ENCODE measurements around the gene AQR.

Gene AQR

DNA sequence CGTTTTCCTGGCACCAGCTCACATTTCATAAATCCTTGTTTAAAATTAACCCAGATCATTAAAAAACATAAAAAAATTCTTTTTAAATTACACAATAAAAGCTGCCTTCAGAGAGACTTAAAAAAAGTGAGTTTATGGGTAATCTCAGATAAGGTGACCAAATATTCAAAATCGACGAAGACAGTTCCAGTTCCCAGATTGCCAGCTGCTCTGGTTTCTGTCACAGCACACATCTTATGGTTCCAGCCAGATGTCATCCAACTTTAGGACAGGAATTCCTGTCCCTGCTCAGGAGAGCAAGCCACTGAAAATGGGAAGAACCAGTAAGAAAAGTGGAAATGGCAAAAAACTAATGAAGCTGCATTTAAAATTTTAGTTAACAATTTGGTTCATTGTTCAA lies 34.4 kb upstream of the AQR start (continued):
- TF ChIP-seq, protein P1, sequence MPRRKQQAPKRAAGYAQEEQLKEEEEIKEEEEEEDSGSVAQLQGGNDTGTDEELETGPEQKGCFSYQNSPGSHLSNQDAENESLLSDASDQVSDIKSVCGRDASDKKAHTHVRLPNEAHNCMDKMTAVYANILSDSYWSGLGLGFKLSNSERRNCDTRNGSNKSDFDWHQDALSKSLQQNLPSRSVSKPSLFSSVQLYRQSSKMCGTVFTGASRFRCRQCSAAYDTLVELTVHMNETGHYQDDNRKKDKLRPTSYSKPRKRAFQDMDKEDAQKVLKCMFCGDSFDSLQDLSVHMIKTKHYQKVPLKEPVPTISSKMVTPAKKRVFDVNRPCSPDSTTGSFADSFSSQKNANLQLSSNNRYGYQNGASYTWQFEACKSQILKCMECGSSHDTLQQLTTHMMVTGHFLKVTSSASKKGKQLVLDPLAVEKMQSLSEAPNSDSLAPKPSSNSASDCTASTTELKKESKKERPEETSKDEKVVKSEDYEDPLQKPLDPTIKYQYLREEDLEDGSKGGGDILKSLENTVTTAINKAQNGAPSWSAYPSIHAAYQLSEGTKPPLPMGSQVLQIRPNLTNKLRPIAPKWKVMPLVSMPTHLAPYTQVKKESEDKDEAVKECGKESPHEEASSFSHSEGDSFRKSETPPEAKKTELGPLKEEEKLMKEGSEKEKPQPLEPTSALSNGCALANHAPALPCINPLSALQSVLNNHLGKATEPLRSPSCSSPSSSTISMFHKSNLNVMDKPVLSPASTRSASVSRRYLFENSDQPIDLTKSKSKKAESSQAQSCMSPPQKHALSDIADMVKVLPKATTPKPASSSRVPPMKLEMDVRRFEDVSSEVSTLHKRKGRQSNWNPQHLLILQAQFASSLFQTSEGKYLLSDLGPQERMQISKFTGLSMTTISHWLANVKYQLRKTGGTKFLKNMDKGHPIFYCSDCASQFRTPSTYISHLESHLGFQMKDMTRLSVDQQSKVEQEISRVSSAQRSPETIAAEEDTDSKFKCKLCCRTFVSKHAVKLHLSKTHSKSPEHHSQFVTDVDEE (CRISPR knock-in tag; IDR thresholded peaks at IDR 0.05), result no peak
- TF ChIP-seq, protein P2, sequence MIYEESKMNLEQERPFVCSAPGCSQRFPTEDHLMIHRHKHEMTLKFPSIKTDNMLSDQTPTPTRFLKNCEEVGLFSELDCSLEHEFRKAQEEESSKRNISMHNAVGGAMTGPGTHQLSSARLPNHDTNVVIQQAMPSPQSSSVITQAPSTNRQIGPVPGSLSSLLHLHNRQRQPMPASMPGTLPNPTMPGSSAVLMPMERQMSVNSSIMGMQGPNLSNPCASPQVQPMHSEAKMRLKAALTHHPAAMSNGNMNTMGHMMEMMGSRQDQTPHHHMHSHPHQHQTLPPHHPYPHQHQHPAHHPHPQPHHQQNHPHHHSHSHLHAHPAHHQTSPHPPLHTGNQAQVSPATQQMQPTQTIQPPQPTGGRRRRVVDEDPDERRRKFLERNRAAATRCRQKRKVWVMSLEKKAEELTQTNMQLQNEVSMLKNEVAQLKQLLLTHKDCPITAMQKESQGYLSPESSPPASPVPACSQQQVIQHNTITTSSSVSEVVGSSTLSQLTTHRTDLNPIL (CRISPR knock-in tag; IDR thresholded peaks at IDR 0.05; ENCODE audit: low read depth), result no peak
- TF ChIP-seq, protein P3, sequence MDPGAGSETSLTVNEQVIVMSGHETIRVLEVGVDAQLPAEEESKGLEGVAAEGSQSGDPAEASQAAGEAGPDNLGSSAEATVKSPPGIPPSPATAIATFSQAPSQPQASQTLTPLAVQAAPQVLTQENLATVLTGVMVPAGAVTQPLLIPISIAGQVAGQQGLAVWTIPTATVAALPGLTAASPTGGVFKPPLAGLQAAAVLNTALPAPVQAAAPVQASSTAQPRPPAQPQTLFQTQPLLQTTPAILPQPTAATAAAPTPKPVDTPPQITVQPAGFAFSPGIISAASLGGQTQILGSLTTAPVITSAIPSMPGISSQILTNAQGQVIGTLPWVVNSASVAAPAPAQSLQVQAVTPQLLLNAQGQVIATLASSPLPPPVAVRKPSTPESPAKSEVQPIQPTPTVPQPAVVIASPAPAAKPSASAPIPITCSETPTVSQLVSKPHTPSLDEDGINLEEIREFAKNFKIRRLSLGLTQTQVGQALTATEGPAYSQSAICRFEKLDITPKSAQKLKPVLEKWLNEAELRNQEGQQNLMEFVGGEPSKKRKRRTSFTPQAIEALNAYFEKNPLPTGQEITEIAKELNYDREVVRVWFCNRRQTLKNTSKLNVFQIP (CRISPR knock-in tag; IDR thresholded peaks at IDR 0.05; ENCODE audit: borderline replicate concordance, low read depth), result no peak

DNA sequence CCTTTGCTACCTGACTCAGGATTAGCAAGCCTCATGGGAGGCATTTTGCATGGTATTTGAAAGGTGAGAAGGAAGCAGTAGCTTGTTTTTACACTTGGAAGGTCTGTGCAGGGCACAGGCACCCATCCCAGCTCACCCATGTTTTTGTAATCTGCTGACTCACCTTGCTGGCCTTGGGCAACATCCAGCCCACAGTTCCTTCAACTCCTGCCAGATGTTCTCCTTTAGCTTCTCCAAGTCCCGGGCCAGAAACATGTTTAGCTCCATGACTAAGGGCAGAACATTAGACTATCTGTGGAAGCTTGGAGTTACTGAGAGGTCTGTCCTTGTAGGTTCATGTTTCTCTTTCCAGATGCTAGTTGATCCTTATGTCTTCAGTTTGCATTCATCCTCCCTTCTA lies 31.0 kb upstream of the AQR start:
- TF ChIP-seq ZNF70 (CRISPR knock-in tag; IDR thresholded peaks at IDR 0.05), result no peak
- TF ChIP-seq PPARA (CRISPR knock-in tag; IDR thresholded peaks at IDR 0.05; ENCODE audit: borderline replicate concordance), result no peak
- TF ChIP-seq, protein P1 (CRISPR knock-in tag; IDR thresholded peaks at IDR 0.05), result no peak
- TF ChIP-seq ZC3H10 (CRISPR knock-in tag; IDR thresholded peaks at IDR 0.05), result no peak
- no peak for TF ChIP-seq ZNF565 (CRISPR knock-in tag; conservative IDR thresholded peaks at IDR 0.05; ENCODE audit: low read depth)
- no peak for TF ChIP-seq GLIS3 (CRISPR knock-in tag; IDR thresholded peaks at IDR 0.05)
- no peak for TF ChIP-seq ZFP30 (CRISPR knock-in tag; IDR thresholded peaks at IDR 0.05)
- TF ChIP-seq CSDC2 (CRISPR knock-in tag; IDR thresholded peaks at IDR 0.05), result no peak
- TF ChIP-seq ISL1 (CRISPR knock-in tag; IDR thresholded peaks at IDR 0.05), result no peak
- TF ChIP-seq, protein P4, sequence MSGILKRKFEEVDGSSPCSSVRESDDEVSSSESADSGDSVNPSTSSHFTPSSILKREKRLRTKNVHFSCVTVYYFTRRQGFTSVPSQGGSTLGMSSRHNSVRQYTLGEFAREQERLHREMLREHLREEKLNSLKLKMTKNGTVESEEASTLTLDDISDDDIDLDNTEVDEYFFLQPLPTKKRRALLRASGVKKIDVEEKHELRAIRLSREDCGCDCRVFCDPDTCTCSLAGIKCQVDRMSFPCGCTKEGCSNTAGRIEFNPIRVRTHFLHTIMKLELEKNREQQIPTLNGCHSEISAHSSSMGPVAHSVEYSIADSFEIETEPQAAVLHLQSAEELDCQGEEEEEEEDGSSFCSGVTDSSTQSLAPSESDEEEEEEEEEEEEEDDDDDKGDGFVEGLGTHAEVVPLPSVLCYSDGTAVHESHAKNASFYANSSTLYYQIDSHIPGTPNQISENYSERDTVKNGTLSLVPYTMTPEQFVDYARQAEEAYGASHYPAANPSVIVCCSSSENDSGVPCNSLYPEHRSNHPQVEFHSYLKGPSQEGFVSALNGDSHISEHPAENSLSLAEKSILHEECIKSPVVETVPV (CRISPR knock-in tag; IDR thresholded peaks at IDR 0.05), result no peak
- TF ChIP-seq TOX (CRISPR knock-in tag; IDR thresholded peaks at IDR 0.05; ENCODE audit: borderline replicate concordance), result no peak
- no peak for TF ChIP-seq ZFP3 (CRISPR knock-in tag; IDR thresholded peaks at IDR 0.05)
- no peak for TF ChIP-seq TCF4 (CRISPR knock-in tag; IDR thresholded peaks at IDR 0.05; ENCODE audit: borderline replicate concordance)
- no peak for ATAC-seq

DNA sequence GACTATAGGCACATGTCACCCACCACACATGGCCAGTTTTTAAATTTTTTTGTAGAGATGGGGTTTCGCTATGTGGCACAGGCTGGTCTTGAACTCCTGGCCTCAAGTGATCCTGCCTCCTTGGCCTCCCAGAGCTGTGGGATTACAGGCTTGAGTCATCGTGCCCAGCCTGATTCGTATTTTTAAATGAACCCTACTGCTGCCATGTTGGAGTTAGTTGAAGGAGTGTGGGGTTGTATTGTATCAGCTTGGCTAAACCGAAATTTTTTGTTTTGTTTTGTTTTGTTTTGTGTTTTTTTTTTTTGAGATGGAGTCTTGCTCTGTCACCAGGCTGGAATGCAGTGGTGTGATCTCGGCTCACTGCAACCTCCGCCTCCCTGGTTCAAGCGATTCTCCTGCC lies 30.4 kb upstream of the AQR start:
- no peak for ATAC-seq
- TF ChIP-seq, protein P4 (CRISPR knock-in tag; IDR thresholded peaks at IDR 0.05), result no peak
- TF ChIP-seq, protein P5, sequence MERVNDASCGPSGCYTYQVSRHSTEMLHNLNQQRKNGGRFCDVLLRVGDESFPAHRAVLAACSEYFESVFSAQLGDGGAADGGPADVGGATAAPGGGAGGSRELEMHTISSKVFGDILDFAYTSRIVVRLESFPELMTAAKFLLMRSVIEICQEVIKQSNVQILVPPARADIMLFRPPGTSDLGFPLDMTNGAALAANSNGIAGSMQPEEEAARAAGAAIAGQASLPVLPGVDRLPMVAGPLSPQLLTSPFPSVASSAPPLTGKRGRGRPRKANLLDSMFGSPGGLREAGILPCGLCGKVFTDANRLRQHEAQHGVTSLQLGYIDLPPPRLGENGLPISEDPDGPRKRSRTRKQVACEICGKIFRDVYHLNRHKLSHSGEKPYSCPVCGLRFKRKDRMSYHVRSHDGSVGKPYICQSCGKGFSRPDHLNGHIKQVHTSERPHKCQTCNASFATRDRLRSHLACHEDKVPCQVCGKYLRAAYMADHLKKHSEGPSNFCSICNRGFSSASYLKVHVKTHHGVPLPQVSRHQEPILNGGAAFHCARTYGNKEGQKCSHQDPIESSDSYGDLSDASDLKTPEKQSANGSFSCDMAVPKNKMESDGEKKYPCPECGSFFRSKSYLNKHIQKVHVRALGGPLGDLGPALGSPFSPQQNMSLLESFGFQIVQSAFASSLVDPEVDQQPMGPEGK (CRISPR knock-in tag; IDR thresholded peaks at IDR 0.05; ENCODE audit: borderline replicate concordance), result no peak
- TF ChIP-seq, protein P1 (CRISPR knock-in tag; IDR thresholded peaks at IDR 0.05), result no peak
- TF ChIP-seq ARNTL (CRISPR knock-in tag; IDR thresholded peaks at IDR 0.05; ENCODE audit: borderline replicate concordance, low read depth) (no peak), ZNF8 (CRISPR knock-in tag; IDR thresholded peaks at IDR 0.05) (no peak)
